GM21529 (cell line): ENCODE data around the gene AKNAD1.
A peak's percentile ranks its signal among the peaks of the same experiment; 100 is the strongest.
"Not testable (repeated sequence)": the region's sequence is repeated elsewhere in the genome, so short reads cannot be mapped to it uniquely, and the experiment has no call there.

ENCODE experiments used
- ATAC-seq: cut with Tn5 transposase; IDR thresholded peaks from one replicate; pipeline ENCODE4 v1.9.1; 2021; ENCODE audit not compliant: unreplicated experiment

AKNAD1 gene, protein sequence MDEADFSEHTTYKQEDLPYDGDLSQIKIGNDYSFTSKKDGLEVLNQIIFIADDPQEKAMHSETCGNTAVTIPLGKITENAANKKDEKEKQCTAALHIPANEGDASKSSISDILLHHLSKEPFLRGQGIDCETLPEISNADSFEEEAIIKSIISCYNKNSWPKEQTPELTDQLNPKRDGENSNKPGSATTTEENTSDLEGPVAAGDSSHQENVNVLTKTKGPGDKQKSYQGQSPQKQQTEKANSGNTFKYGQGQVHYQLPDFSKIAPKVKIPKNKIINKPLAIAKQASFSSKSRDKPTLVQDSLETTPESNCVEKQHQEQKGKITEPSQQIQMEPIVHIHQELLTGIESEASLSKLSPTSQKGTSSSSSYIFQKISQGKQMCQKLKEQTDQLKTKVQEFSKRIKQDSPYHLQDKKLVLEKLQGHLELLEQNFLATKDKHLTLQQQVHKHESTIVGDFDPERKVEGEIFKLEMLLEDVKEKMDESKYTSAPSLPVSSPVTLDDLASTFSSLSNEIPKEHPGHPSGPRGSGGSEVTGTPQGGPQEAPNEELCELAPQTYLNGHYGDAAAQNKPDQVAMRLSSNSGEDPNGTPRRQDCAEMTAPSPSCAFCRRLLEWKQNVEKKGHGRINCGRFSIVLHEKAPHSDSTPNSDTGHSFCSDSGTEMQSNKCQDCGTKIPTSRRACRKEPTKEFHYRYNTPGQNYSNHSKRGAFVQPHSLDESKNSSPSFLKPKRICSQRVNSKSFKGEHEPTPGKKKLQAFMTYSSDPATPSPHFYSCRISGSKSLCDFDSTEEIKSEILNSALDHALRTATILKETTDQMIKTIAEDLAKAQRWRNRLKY

DNA sequence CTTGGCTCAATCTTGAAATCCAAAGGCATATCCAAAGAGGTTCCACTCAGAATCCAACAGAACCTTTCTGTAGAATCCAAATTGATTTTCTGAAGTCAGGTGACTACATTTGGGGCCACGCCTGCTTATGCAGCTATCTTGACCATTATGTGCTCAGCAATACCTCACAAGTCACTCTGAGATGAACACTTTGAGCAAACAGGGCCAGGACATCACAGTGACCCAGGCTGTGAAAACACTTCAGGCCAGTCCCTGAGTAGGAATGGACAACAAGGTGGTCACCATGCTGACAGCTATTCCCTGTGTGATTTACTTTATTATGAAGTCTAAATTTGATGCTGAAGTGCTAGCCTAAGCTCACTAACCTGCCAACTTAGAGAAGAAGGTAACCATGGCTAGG lies at the start of gene AKNAD1:
Gene AKNAD1, minus strand, starts transcription at position 101 of the 400 bp plus-strand sequence. CDS start 4,430 bp downstream, outside the sequence.
- no peak for ATAC-seq

DNA sequence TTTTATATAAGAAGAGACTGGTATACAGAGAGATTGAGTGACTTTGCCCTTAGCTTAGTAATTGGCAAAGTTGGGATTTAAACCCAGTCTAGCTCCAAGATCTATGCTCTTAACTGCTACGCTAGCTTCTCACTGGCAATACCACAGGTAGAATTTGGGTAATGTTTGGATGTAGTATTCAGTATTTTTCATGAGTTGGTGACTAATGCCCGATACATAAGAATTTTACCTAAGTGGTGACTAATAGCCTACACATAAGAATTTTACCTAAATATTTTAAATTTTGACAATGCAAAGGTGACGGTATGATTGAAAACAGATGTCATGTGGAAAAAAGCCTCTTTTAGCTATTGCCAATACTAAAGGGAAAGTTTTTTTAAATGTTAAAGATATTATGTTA lies 44.2 kb upstream of the AKNAD1 start:
- ATAC-seq: no peak

DNA sequence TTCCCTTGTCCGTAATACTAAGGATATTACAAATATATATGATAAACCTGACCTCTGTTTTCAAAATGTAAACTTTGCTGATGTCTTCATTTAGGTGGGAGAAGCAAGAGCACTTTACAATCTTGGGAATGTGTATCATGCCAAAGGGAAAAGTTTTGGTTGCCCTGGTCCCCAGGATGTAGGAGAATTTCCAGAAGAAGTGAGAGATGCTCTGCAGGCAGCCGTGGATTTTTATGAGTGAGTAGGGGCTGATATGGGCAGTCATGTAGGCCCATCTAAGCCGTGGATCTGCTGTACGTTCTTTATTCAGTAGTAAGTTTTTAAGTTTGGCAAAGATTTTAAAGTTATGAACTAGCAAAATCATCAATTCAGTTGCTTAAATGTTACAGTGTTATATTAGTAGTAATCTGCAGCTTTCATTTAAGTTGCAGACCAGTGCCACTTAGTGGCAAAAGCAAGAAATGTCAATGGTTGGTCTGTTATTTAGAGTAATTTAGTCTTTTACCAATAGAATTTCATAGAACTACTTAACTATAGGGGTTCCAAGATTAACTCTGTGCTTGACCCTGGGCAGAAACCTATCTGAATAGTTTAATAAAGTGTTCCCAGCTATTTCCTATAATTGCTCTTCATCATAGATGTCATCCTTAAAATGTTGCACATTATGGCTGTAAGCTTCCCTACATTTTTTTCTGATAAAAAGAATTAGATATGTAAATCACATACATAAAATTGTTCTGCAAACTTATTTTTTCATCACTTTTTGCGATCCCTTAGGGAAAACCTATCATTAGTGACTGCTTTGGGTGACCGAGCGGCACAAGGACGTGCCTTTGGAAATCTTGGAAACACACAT lies 41.2 kb upstream of the AKNAD1 start:
- peak; percentile 80 for ATAC-seq

DNA sequence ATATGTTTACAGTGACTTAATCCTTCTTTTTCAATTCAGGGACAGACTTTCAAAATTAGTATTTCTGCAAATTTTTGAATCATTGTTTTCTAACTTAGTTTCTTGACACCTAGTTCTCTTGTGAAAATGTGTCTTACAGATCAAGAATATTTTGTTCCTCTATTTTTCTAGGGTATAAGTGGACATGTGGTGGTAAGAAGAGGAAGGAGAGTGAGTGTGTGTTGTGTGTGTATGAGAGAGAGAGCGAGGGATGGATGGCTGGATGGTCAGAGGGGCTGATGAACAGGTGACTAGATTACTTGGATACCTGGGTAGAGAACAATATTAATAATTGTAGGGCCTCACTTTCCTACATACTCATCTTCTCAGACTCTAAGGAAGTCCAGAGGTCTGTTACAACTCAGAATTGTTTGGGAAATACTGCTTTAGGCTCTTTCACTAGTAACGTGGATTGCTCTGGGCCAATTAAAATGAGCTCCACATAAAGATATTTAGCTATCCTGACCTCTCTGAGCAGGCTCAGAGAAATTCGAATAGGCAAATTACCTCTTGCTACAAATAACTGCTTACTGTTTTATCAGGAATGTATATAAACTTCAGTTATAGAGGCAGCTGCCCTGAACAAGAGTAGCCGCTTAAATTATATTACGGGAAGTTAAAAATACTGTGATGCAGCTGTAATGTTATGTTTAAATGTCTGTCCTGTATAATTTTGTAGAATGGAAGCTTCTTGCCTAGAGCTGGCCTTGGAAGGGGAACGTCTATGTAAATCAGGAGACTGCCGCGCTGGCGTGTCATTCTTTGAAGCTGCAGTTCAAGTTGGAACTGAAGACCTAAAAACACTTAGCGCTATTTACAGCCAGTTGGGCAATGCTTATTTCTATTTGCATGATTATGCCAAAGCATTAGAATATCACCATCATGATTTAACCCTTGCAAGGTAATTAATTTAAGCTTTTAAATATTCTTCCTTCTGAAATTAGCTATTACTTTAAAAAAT lies 39.6 kb upstream of the AKNAD1 start:
- ATAC-seq: no peak

DNA sequence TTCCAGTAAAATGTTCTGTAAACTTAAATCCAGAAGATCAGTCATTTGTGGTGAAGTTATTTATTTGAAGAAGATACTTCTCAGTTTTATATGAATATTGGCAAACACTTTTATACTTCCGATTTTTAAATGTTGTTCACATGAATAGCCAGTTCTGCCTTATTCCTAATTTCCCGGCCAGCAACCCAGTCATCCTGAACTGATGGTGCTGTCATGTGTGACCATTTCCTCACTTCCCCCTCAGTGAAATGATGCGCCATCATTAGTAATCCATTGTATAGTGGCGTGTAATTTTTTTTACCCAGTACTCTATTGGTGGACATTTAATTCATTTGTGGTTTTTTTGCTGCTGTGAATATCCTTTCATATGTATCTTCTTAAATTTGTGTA lies 36.2 kb upstream of the AKNAD1 start:
- ATAC-seq: no peak

DNA sequence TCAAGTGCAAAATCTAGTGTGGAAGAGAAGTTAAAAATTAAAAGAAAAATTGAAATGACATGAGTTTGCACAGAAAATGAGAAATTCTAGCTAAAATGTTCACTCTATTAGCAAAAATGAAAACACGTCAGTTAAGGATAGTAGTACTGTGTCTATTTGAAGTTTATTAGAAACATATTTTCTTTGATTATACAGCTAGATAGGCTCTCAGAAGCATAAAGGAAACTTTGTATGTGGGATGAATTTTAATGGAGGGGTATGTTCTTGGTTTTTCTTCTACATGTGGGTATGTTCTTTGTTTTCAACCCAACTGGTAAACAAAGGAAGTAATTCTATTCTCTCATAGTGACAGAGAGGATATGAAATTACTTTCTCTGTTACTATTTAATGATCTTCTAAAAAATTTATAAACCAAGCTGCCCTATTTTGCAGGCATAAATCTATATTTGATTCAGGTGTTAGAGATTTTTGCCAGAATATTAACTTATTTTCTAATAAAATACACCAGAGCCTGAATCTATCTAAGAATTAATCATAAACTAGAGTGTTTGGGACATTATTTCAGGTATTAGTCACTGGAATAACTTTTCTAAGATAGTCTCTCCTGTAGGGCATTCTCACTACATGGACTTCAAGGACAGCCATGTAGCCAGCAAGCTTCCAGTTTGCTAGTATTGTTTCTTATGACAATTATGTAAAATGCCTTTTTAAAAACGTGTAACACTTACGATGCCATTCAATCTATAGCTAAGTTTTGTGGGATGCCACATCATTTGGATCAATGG lies 35.7 kb upstream of the AKNAD1 start:
- ATAC-seq: no peak

DNA sequence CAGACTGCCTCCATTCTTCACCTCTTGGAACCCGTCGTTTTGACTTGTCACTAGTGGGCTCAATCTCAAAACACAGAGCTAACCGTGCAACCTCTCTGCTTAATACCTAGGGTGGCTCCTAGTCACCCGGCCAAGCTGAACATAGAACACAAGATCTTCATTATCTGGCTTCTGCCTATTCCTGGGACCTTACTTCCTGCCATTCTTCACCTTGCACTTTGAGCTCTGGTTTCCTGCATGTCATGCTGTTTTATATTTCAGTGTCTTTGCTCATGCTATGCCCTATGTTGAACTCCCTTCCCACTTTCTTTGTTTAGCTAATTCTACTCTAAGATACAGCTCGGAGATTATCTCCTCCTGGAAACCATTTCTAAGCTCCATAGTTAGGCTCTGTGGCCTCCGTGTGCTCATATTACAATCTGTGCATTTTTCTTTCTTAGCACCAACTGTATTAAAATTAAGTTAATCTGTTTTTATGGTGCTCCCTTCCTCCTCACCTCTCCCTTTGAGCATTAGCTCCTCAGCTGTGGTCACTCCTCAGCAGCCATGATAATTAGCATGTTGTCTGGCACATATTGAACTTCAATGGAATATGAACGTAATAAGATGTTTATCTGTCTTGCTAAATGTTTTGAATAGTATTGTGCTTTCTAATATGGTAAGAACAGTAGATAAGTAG lies 33.0 kb upstream of the AKNAD1 start:
- ATAC-seq: no peak

DNA sequence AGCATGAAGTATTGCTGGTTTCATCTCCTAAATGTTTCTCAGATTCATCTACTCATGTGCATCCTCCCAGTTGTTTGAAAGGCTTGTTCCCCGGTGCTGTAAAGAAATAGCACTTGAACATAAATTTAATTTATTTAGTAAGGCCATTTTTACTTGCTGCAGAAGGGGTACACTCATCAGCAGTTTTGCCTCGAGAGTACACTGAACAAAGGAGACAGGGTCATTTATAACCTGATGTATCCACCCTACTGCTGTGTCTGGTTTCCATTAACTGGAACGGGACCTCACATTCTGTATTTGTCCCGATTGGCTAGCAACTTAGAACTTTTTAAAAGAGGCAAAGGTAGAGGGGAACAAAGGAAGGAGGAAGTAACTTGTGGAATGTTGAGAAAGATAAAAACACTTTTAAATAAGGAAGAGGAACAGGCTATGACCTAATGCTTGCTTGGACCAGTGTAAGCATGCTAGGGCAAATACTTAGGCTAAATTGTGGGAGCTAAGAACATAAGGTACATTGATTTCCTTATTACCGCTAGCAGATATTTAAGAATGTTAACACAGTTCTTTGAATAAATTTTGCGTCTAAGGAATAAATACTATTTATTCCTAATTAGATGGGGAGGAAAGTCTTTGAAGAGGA lies 32.2 kb upstream of the AKNAD1 start:
- not testable (repeated sequence) for ATAC-seq

DNA sequence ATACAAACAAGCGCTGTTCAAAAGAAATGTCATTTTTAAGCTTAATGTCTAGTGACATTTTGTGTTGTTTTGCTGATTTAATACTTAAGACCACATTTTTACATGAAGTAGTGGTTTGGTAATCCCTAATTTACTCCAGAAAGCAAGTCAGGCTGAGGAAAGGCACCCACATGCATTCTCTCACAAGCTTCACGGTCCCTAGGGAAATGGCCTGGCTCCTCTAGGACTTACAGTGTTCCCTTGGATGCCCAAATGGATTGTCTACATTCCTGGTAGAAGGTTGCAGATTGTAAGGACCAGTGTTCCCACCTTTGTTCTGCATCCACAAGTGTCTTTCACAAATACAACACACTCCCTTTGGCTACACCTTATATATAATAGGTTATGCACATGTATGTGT lies 29.4 kb upstream of the AKNAD1 start:
- no peak for ATAC-seq

DNA sequence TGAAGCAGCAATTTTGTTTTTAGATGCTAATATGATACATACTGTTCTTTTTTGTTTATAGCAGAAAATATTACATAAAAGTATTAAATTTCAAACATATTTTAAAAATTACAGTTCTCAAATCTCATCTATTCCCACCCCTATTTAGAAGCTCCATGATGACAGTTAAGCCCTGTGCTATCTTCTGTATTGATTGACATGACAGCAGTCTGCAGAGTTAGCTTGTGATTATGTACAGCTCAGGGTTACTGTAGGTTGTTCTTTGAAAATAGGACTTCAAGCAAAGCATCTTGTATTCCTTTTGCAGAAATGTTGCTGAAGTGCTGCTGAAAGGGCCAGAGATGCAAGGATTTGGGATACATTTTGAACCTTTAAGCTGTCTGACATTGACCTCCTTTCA lies 28.1 kb upstream of the AKNAD1 start:
- no peak for ATAC-seq

DNA sequence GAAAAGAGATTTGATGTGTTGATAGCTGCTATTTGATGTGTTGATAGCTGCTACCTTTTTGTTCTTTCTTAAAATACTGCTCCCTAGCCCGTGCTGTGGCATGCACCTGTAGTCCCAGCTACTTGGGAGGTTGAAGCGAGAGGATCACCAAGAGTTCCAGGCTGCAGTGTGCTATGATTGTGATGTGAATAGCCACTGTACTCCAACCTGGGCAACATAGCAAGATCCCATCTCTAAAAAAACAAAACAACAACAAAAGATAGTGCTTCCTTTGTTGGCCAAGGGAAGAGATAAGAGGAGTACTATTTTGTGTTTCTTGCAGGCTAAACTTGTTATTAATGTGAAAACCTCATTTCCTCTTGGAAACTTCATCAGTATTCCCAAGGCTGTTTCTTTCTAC lies 25.9 kb upstream of the AKNAD1 start:
- ATAC-seq: no peak

DNA sequence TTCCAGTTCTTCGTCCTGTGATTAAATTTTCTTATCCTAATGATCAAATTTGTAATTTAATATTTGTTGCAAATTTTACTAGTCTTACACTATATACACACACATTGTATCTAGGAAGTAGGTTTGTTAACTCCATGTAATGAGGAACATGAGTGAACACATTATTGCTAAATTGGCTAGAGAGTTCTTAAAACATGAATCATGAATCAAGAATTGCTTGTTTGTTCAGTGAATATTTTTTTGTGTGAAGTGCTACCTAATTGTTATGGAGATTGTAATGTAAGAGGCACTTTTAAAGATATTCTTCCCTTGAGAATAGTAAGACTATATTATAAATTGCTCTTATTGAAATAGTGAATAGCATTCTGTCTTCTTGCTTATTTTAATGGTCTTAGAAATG lies 24.5 kb upstream of the AKNAD1 start:
- no peak for ATAC-seq

DNA sequence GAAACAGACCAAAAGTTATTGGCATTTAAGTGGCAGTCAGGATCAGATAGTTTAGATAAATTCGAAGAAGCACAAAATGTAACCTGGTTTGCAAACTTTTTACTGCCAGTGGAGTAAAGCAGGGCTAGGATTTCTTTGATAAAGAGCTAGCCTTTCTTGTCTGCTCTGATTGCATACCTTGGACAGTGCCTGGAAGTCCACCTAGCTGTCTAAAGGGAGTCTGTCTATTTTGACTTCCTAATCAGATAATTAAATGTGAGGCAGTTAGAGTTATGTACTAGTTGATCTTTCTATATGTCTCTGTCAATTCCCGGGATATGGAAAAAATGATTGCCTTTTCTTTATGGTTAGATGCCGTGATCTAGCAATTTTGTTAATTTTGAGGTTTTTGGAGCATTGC lies 24.0 kb upstream of the AKNAD1 start:
- ATAC-seq: no peak

DNA sequence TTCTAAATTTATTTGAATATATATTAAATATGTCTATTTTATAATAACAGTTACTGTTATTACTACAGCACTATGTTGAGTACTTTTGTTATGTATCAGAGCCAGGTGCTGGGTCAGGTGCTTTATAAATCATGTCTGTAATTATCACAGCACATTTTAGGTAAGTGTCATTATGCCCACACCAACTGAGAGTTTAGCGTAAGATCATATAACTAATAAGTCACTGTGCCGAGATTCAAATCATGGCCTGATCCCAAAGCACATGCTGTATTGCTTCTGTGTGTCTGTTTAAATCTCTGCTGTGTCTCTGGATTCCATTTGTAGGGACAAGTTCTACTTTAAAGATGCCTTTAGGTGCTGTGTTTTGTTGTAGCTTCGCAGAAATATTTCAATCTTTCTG lies 21.8 kb upstream of the AKNAD1 start:
- no peak for ATAC-seq

DNA sequence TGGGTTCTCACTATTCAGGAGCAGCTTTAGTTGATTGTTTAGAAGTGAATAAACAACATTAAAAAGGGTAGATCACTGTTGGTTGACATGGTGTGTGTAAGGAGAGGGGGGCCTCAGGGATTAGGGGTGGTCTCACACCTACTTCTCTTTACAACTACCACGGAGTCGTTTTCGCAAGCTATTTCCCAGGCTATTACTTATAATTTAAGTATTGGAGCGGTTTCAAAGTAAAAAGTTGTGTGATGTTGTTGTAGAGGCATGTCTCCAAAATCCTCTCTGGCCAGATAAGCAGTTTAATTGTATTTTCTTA lies 21.2 kb upstream of the AKNAD1 start:
- ATAC-seq: no peak

DNA sequence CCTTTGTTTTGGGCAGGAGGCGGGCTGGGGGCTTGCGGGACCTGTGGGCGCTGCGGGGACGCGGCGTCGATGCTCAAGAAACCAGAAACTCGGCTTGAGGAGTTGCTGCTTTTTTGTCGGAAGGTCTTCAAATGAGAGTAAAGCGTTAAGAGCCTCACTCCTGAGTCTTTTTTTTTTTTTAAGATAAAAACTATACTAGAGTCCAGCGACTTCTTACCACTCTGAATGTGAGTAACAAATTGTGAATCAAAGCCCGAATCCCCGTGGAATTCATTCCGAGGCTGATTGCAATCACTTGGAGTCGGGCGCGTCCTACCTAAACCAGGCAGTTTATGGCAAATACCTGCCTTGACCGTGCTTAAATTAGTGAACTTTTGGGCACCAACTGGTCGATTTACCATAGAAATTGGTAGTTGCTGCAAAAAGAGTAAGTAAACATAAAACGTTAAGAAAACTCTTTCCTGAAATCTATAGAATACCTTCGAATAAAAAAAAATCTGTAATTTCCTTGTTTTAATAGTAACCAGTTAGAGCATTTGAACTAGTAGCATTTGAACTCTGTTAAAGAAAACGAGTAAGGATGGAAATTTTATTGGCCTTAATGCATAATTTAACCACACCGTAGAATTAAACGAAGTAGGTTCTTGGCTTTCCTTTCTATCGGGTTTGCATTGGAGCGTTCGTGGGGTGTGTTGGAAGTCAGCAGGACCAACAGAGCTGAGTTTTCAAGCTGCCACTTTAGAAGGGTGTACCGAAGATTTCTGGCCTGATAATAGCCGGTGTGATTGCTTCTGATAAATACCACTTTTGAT lies 20.7 kb upstream of the AKNAD1 start:
- ATAC-seq: no peak

DNA sequence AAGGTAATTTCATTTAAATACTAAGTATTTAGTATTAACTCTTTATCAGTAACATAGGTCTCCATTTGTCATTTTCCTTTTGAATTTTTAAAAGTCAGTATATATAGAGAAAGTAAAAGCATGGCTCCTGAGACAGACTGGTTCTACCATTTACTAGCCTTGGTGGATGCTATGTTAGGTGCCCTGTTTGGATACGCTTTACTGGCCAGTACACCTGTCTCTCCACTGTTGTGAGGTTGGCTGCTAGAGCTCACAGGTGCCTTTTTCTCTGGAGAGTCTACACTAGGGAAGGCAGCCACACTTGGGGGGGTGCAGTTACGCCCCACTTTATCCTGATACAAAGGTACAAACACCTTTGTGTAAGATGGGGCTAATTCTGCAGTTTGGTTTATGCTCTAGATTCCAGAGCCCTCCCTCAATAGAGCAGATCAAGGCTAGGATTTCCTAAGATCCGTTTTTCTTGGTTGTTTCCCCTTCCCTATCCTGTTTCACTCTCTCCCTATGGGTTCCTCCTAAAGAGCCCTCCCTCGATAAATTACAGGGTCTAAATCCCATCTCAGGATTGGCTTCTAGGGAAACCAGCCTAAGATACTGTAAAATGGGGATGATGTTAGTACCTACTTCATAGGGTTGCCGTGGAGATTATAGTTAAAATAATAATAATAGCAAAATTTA lies 14.3 kb upstream of the AKNAD1 start:
- no peak for ATAC-seq
